ENCODE results near the gene KDM5A.

GRCh38 chr12:234019-234418 lies 155.1 kb downstream of the KDM5A start:
- no peak for TF ChIP-seq POLR2A (IDR thresholded peaks at IDR 0.05)
- no peak for TF ChIP-seq CTCF (IDR thresholded peaks at IDR 0.05)

Measured in uterus (tissue), 2 donors.